SK-N-SH (cell line): Measurements from ENCODE around the gene CACNA1D. TPM values are rescaled to one million over a fixed set of nuclear protein-coding genes. Genes with fewer than 3 reads are reported as not detected.
A peak's percentile ranks its signal among the peaks of the same experiment; 100 is the strongest.

ENCODE experiments used
- CTCF ChIA-PET: fragments of 300-600, 350-600 bp; formaldehyde crosslinking; extraction: SDS; loops from one replicate; lab custom pipeline; 2021; lab: Yijun Ruan, JAX
- POLR2A ChIA-PET: fragments of 350-600 bp; sonication (Branson Sonifier 250); formaldehyde crosslinking; extraction: SDS; loops from one replicate; lab custom pipeline; 2020; ENCODE audit warnings: antibody characterized with exemption, inconsistent platforms; lab: Yijun Ruan, JAX
- DNase-seq: peaks from one replicate; pipeline ENCODE4 v3.0.0; 2012
- H2AFZ ChIP-seq: fragments of 200-600 bp; sonication (generic); 2 replicates; pipeline ENCODE4 v1.8.1; 2016; ENCODE audit warnings: antibody characterized with exemption, mild to moderate bottlenecking, low read depth
- H3F3A ChIP-seq: fragments of 200-600 bp; sonication (generic); replicated peaks from 2 replicates; pipeline ENCODE3; 2016; ENCODE audit warnings: antibody characterized with exemption, mild to moderate bottlenecking; ENCODE audit not compliant: insufficient read depth
- H3K27ac ChIP-seq, 2 experiments: fragments of 200-500 bp in 1 of 2; fragments of 200-600 bp in 1 of 2; sonication (Bioruptor generic) in 1 of 2; sonication (generic), shearing (Covaris generic) in 1 of 2; 2 replicates each; pipeline versions ENCODE4 v1.5.1 to v1.6.1; 2014 to 2016; ENCODE audit warnings: low read depth in 2 of 2, inconsistent platforms in 1 of 2, low read length in 1 of 2, mild to moderate bottlenecking in 1 of 2, mixed read lengths in 1 of 2
- H3K27me3 ChIP-seq: fragments of 200-600 bp; sonication (generic), shearing (Covaris generic); 2 replicates; pipeline ENCODE4 v1.6.1; 2016; ENCODE audit warnings: mixed run types; ENCODE audit not compliant: insufficient read depth
- H3K36me3 ChIP-seq, 2 experiments: fragments of 200-500 bp in 1 of 2; fragments of 200-600 bp in 1 of 2; sonication (Bioruptor generic) in 1 of 2; sonication (generic) in 1 of 2; replicated peaks in 1 of 2; 2 replicates each; pipeline versions ENCODE3 to v1.5.1; 2014 to 2016; ENCODE audit warnings: low read length in 1 of 2, mild to moderate bottlenecking in 1 of 2; ENCODE audit not compliant: insufficient read depth in 2 of 2, control insufficient read depth in 1 of 2
- H3K4me1 ChIP-seq, 2 experiments: fragments of 200-500 bp in 1 of 2; fragments of 200-600 bp in 1 of 2; sonication (Bioruptor generic) in 1 of 2; sonication (generic), shearing (Covaris generic) in 1 of 2; 2 replicates each; pipeline versions ENCODE4 v1.5.1 to v1.6.1; 2014 to 2016; ENCODE audit warnings: low read depth in 1 of 2, low read length in 1 of 2, mixed run types in 1 of 2; ENCODE audit not compliant: insufficient read depth in 2 of 2, control insufficient read depth in 1 of 2
- H3K4me2 ChIP-seq: fragments of 200-600 bp; sonication (generic), shearing (Covaris generic); 2 replicates; pipeline ENCODE4 v1.6.1; 2017; ENCODE audit warnings: mixed run types
- H3K4me3 ChIP-seq, 2 experiments: fragments of 200-500 bp in 1 of 2; fragments of 200-600 bp in 1 of 2; sonication (Bioruptor generic) in 1 of 2; sonication (generic), shearing (Covaris generic) in 1 of 2; 2 replicates each; pipeline versions ENCODE4 v1.5.1 to v1.8.1; 2014 to 2016; ENCODE audit warnings: low read depth in 2 of 2, inconsistent platforms in 1 of 2, low read length in 1 of 2, mild to moderate bottlenecking in 1 of 2, mixed read lengths in 1 of 2, moderate library complexity in 1 of 2
- H3K79me2 ChIP-seq: fragments of 200-600 bp; sonication (generic); 2 replicates; pipeline ENCODE4 v1.8.1; 2017; ENCODE audit warnings: mild to moderate bottlenecking; ENCODE audit not compliant: insufficient read depth
- H3K9ac ChIP-seq: fragments of 200-600 bp; sonication (generic); 2 replicates; pipeline ENCODE4 v1.6.1; 2017; ENCODE audit warnings: mixed run types
- H3K9me2 ChIP-seq: fragments of 200-600 bp; sonication (generic); 2 replicates; pipeline ENCODE4 v1.6.1; 2017; ENCODE audit warnings: mixed run types
- H3K9me3 ChIP-seq: fragments of 200-600 bp; sonication (generic); 2 replicates; pipeline ENCODE4 v1.6.1; 2017; ENCODE audit warnings: mixed run types, mild to moderate bottlenecking, moderate library complexity
- H4K20me1 ChIP-seq: fragments of 200-600 bp; sonication (generic); 2 replicates; pipeline ENCODE4 v1.6.1; 2017; ENCODE audit warnings: mild to moderate bottlenecking, mixed run types; ENCODE audit not compliant: insufficient read depth
- CHD2 ChIP-seq: fragments of 150-350 bp; IDR thresholded peaks from 2 replicates; pipeline ENCODE4 v1.6.1; 2018; ENCODE audit warnings: low read length; ENCODE audit not compliant: partially characterized antibody
- EZH2phosphoT487 ChIP-seq: fragments of 200-600 bp; sonication (generic); IDR thresholded peaks from 2 replicates; pipeline ENCODE4 v1.6.1; 2017; ENCODE audit warnings: low read depth, mixed run types, mild to moderate bottlenecking, antibody characterized with exemption, moderate library complexity, borderline replicate concordance
- FOXJ3 ChIP-seq: sonication (generic); formaldehyde crosslinking; IDR thresholded peaks from 2 replicates; pipeline ENCODE4 v1.5.1; 2020; ENCODE audit warnings: mild to moderate bottlenecking, missing genetic modification reagents
- FOXM1 ChIP-seq: IDR thresholded peaks from 2 replicates; pipeline ENCODE4 v1.4.0; 2012; ENCODE audit warnings: low read depth, mild to moderate bottlenecking
- JUND ChIP-seq: IDR thresholded peaks from 2 replicates; pipeline ENCODE4 v1.4.0; 2012
- MXI1 ChIP-seq: IDR thresholded peaks from 2 replicates; pipeline ENCODE4 v1.6.1; 2012; ENCODE audit warnings: mild to moderate bottlenecking, low read depth, low read length, improper control_type of control experiment
- POLR2AphosphoS5 ChIP-seq: IDR thresholded peaks from 2 replicates; pipeline ENCODE4 v1.6.1; 2012; ENCODE audit warnings: low read depth, low read length
- SIN3A ChIP-seq: IDR thresholded peaks from 2 replicates; pipeline ENCODE4 v1.6.1; 2012; ENCODE audit warnings: low read depth, mild to moderate bottlenecking, low read length, moderate library complexity, borderline replicate concordance
- TAF1 ChIP-seq: IDR thresholded peaks from 2 replicates; pipeline ENCODE4 v1.6.1; 2012; ENCODE audit warnings: low read depth, mild to moderate bottlenecking, low read length, moderate library complexity, borderline replicate concordance
- YY1 ChIP-seq: IDR thresholded peaks from 2 replicates; pipeline ENCODE4 v1.4.0; 2012; ENCODE audit warnings: low read depth, mild to moderate bottlenecking
- WGBS: methylation state at CpG from one replicate; pipeline ENCODE4 v1.1.6; 2017; ENCODE audit warnings: low lambda C conversion rate; 5-methylcytosine and 5-hydroxymethylcytosine counted together
- polyA plus RNA-seq, 3 experiments: library from polyadenylated mRNA; depleted of rRNA; stranded (reverse); fragments of >200 nt; gene quantifications; 2 replicates each; pipeline ENCODE4 v1.2.3, GENCODE V29; 2012
- TF ChIP-seq, protein P1 (sequence below): IDR thresholded peaks from 2 replicates; pipeline ENCODE4 v1.4.0; 2012; ENCODE audit warnings: low read depth, borderline replicate concordance
- TF ChIP-seq, protein P2 (sequence below): IDR thresholded peaks from 2 replicates; pipeline ENCODE4 v1.4.0; 2012; ENCODE audit warnings: low read depth, borderline replicate concordance
- TF ChIP-seq, protein P3 (sequence below): IDR thresholded peaks from 2 replicates; pipeline ENCODE4 v1.4.0; 2012; ENCODE audit warnings: low read depth
- TF ChIP-seq, protein P4 (sequence below): IDR thresholded peaks from 2 replicates; pipeline ENCODE4; 2012

The CACNA1D gene
- polyA plus RNA-seq, 1 of the 3 experiments (the other 2 are of a cell fraction): 0.12 TPM

DNA sequence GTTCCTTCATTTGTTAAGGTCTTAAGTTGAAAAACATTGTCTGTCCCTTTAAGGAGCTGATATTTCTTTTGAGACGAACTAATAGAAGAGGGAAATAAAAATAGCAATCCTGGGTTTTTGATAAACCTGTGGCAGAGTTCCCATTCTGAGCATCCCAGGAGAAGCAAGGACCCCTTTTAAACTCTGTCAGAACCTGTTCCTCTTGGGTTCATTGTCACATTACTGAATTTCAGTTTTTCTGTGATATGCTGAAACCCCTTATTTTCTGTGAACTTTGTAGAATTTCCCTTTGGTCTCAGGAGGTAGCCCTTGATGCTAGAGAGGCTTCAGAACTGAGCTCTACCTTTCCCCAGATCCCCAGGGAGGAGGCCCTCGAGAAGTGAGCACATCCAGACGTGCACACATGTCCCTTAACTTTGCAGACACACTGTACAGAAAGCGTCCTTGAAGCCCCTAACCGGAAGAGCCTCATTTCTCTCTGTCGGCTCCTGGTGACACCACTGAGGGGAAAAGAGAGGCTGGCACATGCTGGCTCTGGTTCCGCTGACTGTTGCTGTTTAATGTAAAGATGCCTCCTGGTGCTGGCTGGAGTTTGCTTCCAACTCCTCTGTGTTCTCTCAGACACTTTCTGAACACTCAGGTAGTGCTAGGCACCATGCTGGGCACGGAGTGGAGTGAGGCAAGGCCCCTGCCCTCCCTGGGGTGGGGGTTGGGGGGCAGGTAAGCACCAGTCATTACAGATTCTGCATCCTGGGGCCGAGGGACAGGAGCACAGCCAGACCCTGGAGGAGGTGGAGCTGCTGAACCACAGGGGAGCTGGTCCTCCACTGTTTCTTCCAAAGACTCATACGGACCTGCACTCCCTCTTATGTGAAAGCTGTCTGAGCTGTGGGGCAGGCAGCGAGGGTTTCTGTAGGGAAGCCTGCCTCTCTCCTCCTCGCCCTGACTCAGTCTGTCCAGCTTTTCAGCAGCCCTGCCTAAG is 274.4 kb downstream of the CACNA1D start (continued):
- TF ChIP-seq, protein P1, sequence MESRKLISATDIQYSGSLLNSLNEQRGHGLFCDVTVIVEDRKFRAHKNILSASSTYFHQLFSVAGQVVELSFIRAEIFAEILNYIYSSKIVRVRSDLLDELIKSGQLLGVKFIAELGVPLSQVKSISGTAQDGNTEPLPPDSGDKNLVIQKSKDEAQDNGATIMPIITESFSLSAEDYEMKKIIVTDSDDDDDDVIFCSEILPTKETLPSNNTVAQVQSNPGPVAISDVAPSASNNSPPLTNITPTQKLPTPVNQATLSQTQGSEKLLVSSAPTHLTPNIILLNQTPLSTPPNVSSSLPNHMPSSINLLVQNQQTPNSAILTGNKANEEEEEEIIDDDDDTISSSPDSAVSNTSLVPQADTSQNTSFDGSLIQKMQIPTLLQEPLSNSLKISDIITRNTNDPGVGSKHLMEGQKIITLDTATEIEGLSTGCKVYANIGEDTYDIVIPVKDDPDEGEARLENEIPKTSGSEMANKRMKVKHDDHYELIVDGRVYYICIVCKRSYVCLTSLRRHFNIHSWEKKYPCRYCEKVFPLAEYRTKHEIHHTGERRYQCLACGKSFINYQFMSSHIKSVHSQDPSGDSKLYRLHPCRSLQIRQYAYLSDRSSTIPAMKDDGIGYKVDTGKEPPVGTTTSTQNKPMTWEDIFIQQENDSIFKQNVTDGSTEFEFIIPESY: no peak

DNA sequence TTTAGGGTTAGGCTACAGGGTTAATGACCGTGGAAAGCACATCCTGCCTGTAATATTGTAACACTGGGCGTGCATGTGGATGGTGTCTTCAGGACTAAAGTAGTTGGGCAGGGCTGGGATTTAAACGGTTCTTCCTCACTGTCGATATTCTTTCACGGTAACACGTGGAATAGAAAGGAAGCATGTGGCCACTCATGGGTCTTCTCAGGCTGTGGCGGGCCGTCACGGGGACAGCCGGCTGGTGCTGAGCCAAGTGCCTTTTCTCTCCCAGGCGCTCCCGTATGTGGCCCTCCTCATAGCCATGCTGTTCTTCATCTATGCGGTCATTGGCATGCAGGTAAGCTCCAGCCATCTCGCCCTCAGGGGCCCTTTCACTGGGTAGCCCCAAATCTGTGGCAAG is 278.2 kb downstream of the CACNA1D start:
- WGBS: 77% methylated on average over 14 of the region's 14 CpGs
- H4K20me1 ChIP-seq: no peaks in the 10 kb centered on the region
- no peaks in the 10 kb centered on the region for H3K36me3 ChIP-seq
- no peak overlapping the region for H2AFZ ChIP-seq
- peaks cover 0 to 29% of the 10 kb centered on the region in 2 experiments; a peak in 1 of 4 replicates for H3K4me1 ChIP-seq
- CTCF ChIA-PET: no interaction called here
- no peaks in the 10 kb centered on the region for H3K9me2 ChIP-seq
- H3K79me2 ChIP-seq: no peaks in the 10 kb centered on the region
- no peak for DNase-seq
- H3K9me3 ChIP-seq: no peaks in the 10 kb centered on the region
- no peak overlapping the region for H3K4me2 ChIP-seq
- TF ChIP-seq POLR2AphosphoS5 (no peak), EZH2phosphoT487 (no peak), MXI1 (no peak), CHD2 (no peak), FOXM1 (no peak), SIN3A (no peak), JUND (no peak)
- TF ChIP-seq, protein P2, sequence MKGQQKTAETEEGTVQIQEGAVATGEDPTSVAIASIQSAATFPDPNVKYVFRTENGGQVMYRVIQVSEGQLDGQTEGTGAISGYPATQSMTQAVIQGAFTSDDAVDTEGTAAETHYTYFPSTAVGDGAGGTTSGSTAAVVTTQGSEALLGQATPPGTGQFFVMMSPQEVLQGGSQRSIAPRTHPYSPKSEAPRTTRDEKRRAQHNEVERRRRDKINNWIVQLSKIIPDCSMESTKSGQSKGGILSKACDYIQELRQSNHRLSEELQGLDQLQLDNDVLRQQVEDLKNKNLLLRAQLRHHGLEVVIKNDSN: no peak
- TF ChIP-seq, protein P3, sequence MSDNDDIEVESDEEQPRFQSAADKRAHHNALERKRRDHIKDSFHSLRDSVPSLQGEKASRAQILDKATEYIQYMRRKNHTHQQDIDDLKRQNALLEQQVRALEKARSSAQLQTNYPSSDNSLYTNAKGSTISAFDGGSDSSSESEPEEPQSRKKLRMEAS: no peak
- no peaks in the 10 kb centered on the region for H3F3A ChIP-seq
- no peak overlapping the region for H3K4me3 ChIP-seq
- H3K9ac ChIP-seq: no peak overlapping the region
- POLR2A ChIA-PET: no interaction called here
- H3K27ac ChIP-seq: no peak overlapping the region; a peak in 1 of 4 replicates
- H3K27me3 ChIP-seq: peaks cover 7% of the 10 kb centered on the region

DNA sequence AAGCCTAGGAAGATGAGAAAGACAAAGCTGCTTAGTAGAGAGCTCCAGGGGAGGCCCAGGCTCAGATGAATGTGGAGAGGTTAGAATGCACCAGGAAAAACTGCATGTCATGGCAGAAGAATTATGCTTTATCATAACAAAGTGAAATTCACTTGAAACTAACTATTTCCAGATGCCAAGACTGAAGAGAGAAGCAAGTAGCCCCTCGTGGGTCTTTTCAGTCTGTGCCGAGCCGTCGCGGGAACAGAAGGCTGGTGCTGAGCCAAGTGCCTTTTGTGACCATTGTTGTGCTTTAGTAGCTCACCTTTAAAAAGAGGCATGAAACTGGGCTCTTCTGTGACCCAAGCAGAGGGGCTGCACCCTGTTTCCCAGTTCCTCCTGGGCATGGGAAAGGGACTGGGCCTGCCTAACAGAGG is 278.6 kb downstream of the CACNA1D start:
- DNase-seq: peak; percentile 42
- no peak overlapping the region for H3K4me3 ChIP-seq
- no peaks in the 10 kb centered on the region for H3K9me3 ChIP-seq
- H4K20me1 ChIP-seq: no peaks in the 10 kb centered on the region
- ChIA-PET POLR2A (no interaction called here), CTCF (no interaction called here)
- peak overlapping the region; percentile 8 to 14; a peak in 2 of 4 replicates for H3K27ac ChIP-seq
- H3F3A ChIP-seq: no peaks in the 10 kb centered on the region
- H3K79me2 ChIP-seq: no peaks in the 10 kb centered on the region
- H3K9ac ChIP-seq: no peak overlapping the region
- no peaks in the 10 kb centered on the region for H3K9me2 ChIP-seq
- H3K27me3 ChIP-seq: peaks cover 2% of the 10 kb centered on the region
- peak overlapping the region; percentile 34; the same call in 1 of the 2 replicates for H3K4me2 ChIP-seq
- WGBS: 53% methylated on average over 5 of the region's 5 CpGs
- no peaks in the 10 kb centered on the region for H3K36me3 ChIP-seq
- H3K4me1 ChIP-seq: peaks cover 0 to 29% of the 10 kb centered on the region in 2 experiments; a peak in 1 of 4 replicates
- no peak overlapping the region for H2AFZ ChIP-seq
- TF ChIP-seq, protein P3: no peak
- TF ChIP-seq MXI1 (no peak), YY1 (no peak), FOXJ3 (CRISPR knock-in tag) (no peak), EZH2phosphoT487 (no peak), TAF1 (no peak), FOXM1 (no peak)
- TF ChIP-seq, protein P1: no peak
- TF ChIP-seq, protein P4, sequence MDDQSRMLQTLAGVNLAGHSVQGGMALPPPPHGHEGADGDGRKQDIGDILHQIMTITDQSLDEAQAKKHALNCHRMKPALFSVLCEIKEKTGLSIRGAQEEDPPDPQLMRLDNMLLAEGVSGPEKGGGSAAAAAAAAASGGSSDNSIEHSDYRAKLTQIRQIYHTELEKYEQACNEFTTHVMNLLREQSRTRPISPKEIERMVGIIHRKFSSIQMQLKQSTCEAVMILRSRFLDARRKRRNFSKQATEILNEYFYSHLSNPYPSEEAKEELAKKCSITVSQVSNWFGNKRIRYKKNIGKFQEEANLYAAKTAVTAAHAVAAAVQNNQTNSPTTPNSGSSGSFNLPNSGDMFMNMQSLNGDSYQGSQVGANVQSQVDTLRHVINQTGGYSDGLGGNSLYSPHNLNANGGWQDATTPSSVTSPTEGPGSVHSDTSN: no peak
